K562 (cell line): ENCODE results near the gene VAT1L. TPM values are rescaled to one million over a fixed set of nuclear protein-coding genes. Genes with fewer than 3 reads are reported as not detected.

Experiments used
- ATAC-seq: fragments of 200-7000 bp; cut with Tn5 transposase; 3 replicates; pipeline ENCODE4 v1.9.1; 2020; ENCODE audit warnings: moderate library complexity
- BruUV-seq: library from RNA; stranded (reverse); fragments of 400-500 nt; replicated peaks from 2 replicates; lab custom pipeline; 2021; lab: Mats Ljungman, UMichigan
- CTCF ChIA-PET: fragments of 300-600 bp; formaldehyde crosslinking; extraction: SDS; loops from one replicate; lab custom pipeline; 2021; ENCODE audit warnings: low intra/inter-chr PET ratio; lab: Yijun Ruan, JAX
- POLR2A ChIA-PET: fragments of 300-600, 350-650 bp; sonication (Branson Sonifier 250); formaldehyde crosslinking; extraction: SDS; loops from one replicate; lab custom pipeline; 2021; ENCODE audit warnings: antibody characterized with exemption, inconsistent platforms; lab: Yijun Ruan, JAX
- DNase-seq, 4 experiments: peaks; one replicate each; pipeline versions ENCODE4 v3.0.0 to v3.0.0-alpha.2; 2011 to 2018; ENCODE audit warnings: low spot score in 3 of 4, mixed read lengths in 3 of 4; ENCODE audit errors: extremely low read depth in 1 of 4
- FAIRE-seq: peaks from 2 replicates; lab custom pipeline; 2011; peaks lifted over from hg19 to GRCh38; lab: Jason Lieb, UNC
- H2AFZ ChIP-seq: 2 replicates; pipeline ENCODE4 v1.6.0; 2011; ENCODE audit warnings: low read depth, low read length, control low read depth, inconsistent platforms
- H3K27ac ChIP-seq: fragments of 200-600 bp; 3 replicates; pipeline ENCODE4 v1.8.0; 2011; ENCODE audit warnings: low read depth, mild to moderate bottlenecking, control low read depth, inconsistent platforms, low read length, moderate library complexity, mixed read lengths; ENCODE audit errors: extremely low read depth
- H3K27me3 ChIP-seq, 2 experiments: fragments of 300-600 bp in 1 of 2; 2 replicates in 1 of 2; 3 replicates in 1 of 2; pipeline versions ENCODE4 v1.6.0 to v1.8.0; 2011; ENCODE audit warnings: inconsistent platforms in 2 of 2, low read length in 2 of 2, mild to moderate bottlenecking in 1 of 2, mixed read lengths in 1 of 2, moderate library complexity in 1 of 2; ENCODE audit not compliant: control insufficient read depth in 2 of 2, insufficient read depth in 2 of 2
- H3K36me3 ChIP-seq: fragments of 300-600 bp; 3 replicates; pipeline ENCODE4 v1.8.0; 2011; ENCODE audit warnings: mild to moderate bottlenecking, low read length, inconsistent platforms; ENCODE audit not compliant: control insufficient read depth, insufficient read depth
- H3K4me1 ChIP-seq, 2 experiments: fragments of 200-600 bp in 1 of 2; replicated peaks in 1 of 2; 2 replicates in 1 of 2; 3 replicates in 1 of 2; pipeline versions ENCODE4 v1.5.1 to v1.8.0; 2011; ENCODE audit warnings: inconsistent platforms in 2 of 2, low read length in 2 of 2, mild to moderate bottlenecking in 1 of 2, mixed read lengths in 1 of 2, moderate library complexity in 1 of 2; ENCODE audit not compliant: control insufficient read depth in 2 of 2, insufficient read depth in 2 of 2
- H3K4me2 ChIP-seq: 2 replicates; pipeline ENCODE4 v1.6.1; 2011; ENCODE audit warnings: low read length, control low read depth, inconsistent platforms, mixed read lengths; ENCODE audit not compliant: insufficient read depth
- H3K4me3 ChIP-seq: fragments of 200-600 bp; sonication (generic), shearing (Covaris generic); 2 replicates; pipeline ENCODE4 v1.5.1; 2016; ENCODE audit warnings: control low read depth, inconsistent platforms
- H3K79me2 ChIP-seq: fragments of 200-600 bp; 3 replicates; pipeline ENCODE4 v1.8.0; 2011; ENCODE audit warnings: low read length, inconsistent platforms; ENCODE audit not compliant: control insufficient read depth, insufficient read depth
- H3K9ac ChIP-seq, 2 experiments: 2 replicates each; pipeline versions ENCODE4 v1.6.0 to v1.6.1; 2011; ENCODE audit warnings: low read depth in 2 of 2, low read length in 2 of 2, control low read depth in 1 of 2, inconsistent platforms in 1 of 2, mild to moderate bottlenecking in 1 of 2, mixed read lengths in 1 of 2; ENCODE audit not compliant: insufficient read depth in 1 of 2
- H3K9me1 ChIP-seq: one replicate; pipeline ENCODE4 v1.6.0; 2011; ENCODE audit warnings: inconsistent platforms, mild to moderate bottlenecking, low read length, moderate library complexity; ENCODE audit not compliant: control insufficient read depth, insufficient read depth
- H3K9me3 ChIP-seq: replicated peaks from 2 replicates; pipeline ENCODE4 v1.5.1; 2011; ENCODE audit warnings: low read depth, low read length, inconsistent platforms; ENCODE audit not compliant: control insufficient read depth, insufficient read depth
- H4K20me1 ChIP-seq: replicated peaks from 2 replicates; pipeline ENCODE4 v1.6.1; 2011; ENCODE audit warnings: low read length, inconsistent platforms, mixed read lengths; ENCODE audit not compliant: control insufficient read depth, insufficient read depth
- ATF4 ChIP-seq: fragments of 450-650 bp; formaldehyde crosslinking; IDR thresholded peaks from 2 replicates; pipeline ENCODE4 v1.4.0; 2022; ENCODE audit warnings: mild to moderate bottlenecking, moderate library complexity
- BHLHE40 ChIP-seq: IDR thresholded peaks from 2 replicates; pipeline ENCODE4 v1.6.1; 2011; ENCODE audit warnings: low read length, improper control_type of control experiment
- E2F8 ChIP-seq: fragments of 450-650 bp; IDR thresholded peaks from 2 replicates; pipeline ENCODE4 v1.7.1; 2018; ENCODE audit warnings: mild to moderate bottlenecking, low read depth; ENCODE audit not compliant: partially characterized antibody
- EGR1 ChIP-seq: fragments of 450-650 bp; conservative IDR thresholded peaks from 2 replicates; pipeline ENCODE4 v1.6.1; 2017; ENCODE audit warnings: mild to moderate bottlenecking
- FOXJ2 ChIP-seq: fragments of 200-800 bp; sonication (Bioruptor generic); IDR thresholded peaks from 2 replicates; pipeline ENCODE4 v1.6.1; 2016; ENCODE audit warnings: missing genetic modification characterization, missing compliant biosample characterization
- HNRNPUL1 ChIP-seq: fragments of 200-400 bp; formaldehyde crosslinking; IDR thresholded peaks from 2 replicates; pipeline ENCODE4 v1.6.1; 2017; ENCODE audit warnings: low read length
- IRF2 ChIP-seq: sonication (generic); formaldehyde crosslinking; IDR thresholded peaks from 2 replicates; pipeline ENCODE4 v1.8.1; 2022; ENCODE audit warnings: mild to moderate bottlenecking, missing genetic modification reagents
- NFRKB ChIP-seq: fragments of 450-650 bp; IDR thresholded peaks from 2 replicates; pipeline ENCODE4 v1.6.1; 2016; ENCODE audit warnings: low read depth
- RUNX1 ChIP-seq: sonication (generic); IDR thresholded peaks from 2 replicates; pipeline ENCODE4 v1.6.1; 2016; ENCODE audit warnings: antibody characterized with exemption, low read depth
- SMAD2 ChIP-seq: fragments of 150-350 bp; IDR thresholded peaks from 2 replicates; pipeline ENCODE4 v1.6.1; 2014; ENCODE audit warnings: low read depth, mild to moderate bottlenecking, low read length
- TAL1 ChIP-seq: fragments of 450-650 bp; IDR thresholded peaks from 2 replicates; pipeline ENCODE4 v1.6.1; 2016; ENCODE audit warnings: mild to moderate bottlenecking
- VEZF1 ChIP-seq: fragments of 200-800 bp; sonication (Bioruptor generic); IDR thresholded peaks from 2 replicates; pipeline ENCODE4 v1.6.1; 2017; ENCODE audit warnings: missing genetic modification characterization, missing compliant biosample characterization
- ZNF431 ChIP-seq: sonication (generic); formaldehyde crosslinking; IDR thresholded peaks from 2 replicates; pipeline ENCODE4 v1.8.0; 2022; ENCODE audit warnings: mild to moderate bottlenecking, missing genetic modification reagents
- ZNF444 ChIP-seq: fragments of 250-450 bp; sonication (Bioruptor Pico); IDR thresholded peaks from 2 replicates; pipeline ENCODE4 v1.4.0; 2020; ENCODE audit warnings: mild to moderate bottlenecking, moderate library complexity
- WGBS: fragments of 100-300 bp; shearing (Covaris generic); methylation state at CpG from one replicate; pipeline ENCODE4 v1.1.6; 2016; ENCODE audit warnings: low coverage, mixed read lengths; ENCODE audit not compliant: insufficient coverage; ENCODE audit errors: missing lambda C conversion rate; 5-methylcytosine and 5-hydroxymethylcytosine counted together
- in situ Hi-C: fragments of 300-500 bp; cut with MboI; formaldehyde crosslinking; loops from 4 replicates; pipeline ENCODE4 v1.15.0; 2018; ENCODE audit warnings: inconsistent platforms, mixed read lengths
- intact Hi-C: fragments of 100-400 bp; cut with micrococcal nuclease; formaldehyde crosslinking; loops from 2 replicates; pipeline ENCODE4 v1.14.2; 2022
- polyA plus RNA-seq, 8 experiments: library from polyadenylated mRNA; depleted of rRNA in 4 of 8; stranded (reverse) in 5 of 8; unstranded in 3 of 8; fragments of >200 nt; fragmentation: Nextera tagmentation in 2 of 8; fragmentation: Illumina TruSeq in 1 of 8; extraction: Ambion mirVana in 2 of 8; extraction: Trizol in 1 of 8; gene quantifications; 2 replicates each; pipeline versions ENCODE4 v1.2.1 to v1.2.3, GENCODE V29; 2011 to 2014; ENCODE audit warnings: inconsistent platforms in 1 of 8, missing spikeins in 1 of 8
- total RNA-seq, 7 experiments: library from RNA; depleted of rRNA in 6 of 7; stranded (reverse); fragments of >200 nt in 6 of 7; fragmentation: Illumina TruSeq in 2 of 7; extraction: Trizol in 2 of 7; gene quantifications; 2 replicates each; pipeline versions ENCODE4 v1.2.1 to v1.2.3, GENCODE V29; 2011 to 2021; ENCODE audit warnings: low replicate concordance in 1 of 7
- TF ChIP-seq, protein P1 (sequence below): sonication (generic); formaldehyde crosslinking; IDR thresholded peaks from 2 replicates; pipeline ENCODE4 v1.8.0; 2022; ENCODE audit warnings: mild to moderate bottlenecking, missing genetic modification reagents

The VAT1L gene
- total and polyA plus RNA-seq, 9 of the 15 experiments (the other 6 are each of a cell fraction or from before 2014, with no cell fraction given): 0.01 TPM; not detected in 8

- no peaks in the 10 kb centered on the region for H3K9me3 ChIP-seq
- CTCF ChIA-PET: no interaction called here
- in situ Hi-C loops: no loop called here
- H3K27me3 ChIP-seq: peaks cover 0 to 7% of the 10 kb centered on the region in 2 experiments; a peak in 1 of 5 replicates
- H3K4me2 ChIP-seq: no peak overlapping the region
- POLR2A ChIA-PET: interaction anchor here (1.2 kb wide), 1 partner anchor 10 kb away, joined by 3 read pairs; no protein-coding TSS in a partner anchor
- H4K20me1 ChIP-seq: no peaks in the 10 kb centered on the region
- WGBS: 0% methylated on average over 2 of the region's 2 CpGs
- H3K36me3 ChIP-seq: no peaks in the 10 kb centered on the region
- no peaks in the 10 kb centered on the region for H3K79me2 ChIP-seq
- H3K9me1 ChIP-seq: no peaks in the 10 kb centered on the region
- H2AFZ ChIP-seq: no peak overlapping the region
- no peak for DNase-seq
- no peak overlapping the region for H3K4me3 ChIP-seq
- no TSS peak for BruUV-seq
- no peak overlapping the region for H3K9ac ChIP-seq
- no peak for FAIRE-seq
- intact Hi-C loops: no loop called here
- no peaks in the 10 kb centered on the region for H3K4me1 ChIP-seq
- H3K27ac ChIP-seq: no peak overlapping the region
- ATAC-seq: no peak
- TF ChIP-seq IRF2 (CRISPR knock-in tag): no peak
- TF ChIP-seq EGR1: no peak
- no peak for TF ChIP-seq RUNX1
- TF ChIP-seq HNRNPUL1: no peak
- TF ChIP-seq, protein P1, sequence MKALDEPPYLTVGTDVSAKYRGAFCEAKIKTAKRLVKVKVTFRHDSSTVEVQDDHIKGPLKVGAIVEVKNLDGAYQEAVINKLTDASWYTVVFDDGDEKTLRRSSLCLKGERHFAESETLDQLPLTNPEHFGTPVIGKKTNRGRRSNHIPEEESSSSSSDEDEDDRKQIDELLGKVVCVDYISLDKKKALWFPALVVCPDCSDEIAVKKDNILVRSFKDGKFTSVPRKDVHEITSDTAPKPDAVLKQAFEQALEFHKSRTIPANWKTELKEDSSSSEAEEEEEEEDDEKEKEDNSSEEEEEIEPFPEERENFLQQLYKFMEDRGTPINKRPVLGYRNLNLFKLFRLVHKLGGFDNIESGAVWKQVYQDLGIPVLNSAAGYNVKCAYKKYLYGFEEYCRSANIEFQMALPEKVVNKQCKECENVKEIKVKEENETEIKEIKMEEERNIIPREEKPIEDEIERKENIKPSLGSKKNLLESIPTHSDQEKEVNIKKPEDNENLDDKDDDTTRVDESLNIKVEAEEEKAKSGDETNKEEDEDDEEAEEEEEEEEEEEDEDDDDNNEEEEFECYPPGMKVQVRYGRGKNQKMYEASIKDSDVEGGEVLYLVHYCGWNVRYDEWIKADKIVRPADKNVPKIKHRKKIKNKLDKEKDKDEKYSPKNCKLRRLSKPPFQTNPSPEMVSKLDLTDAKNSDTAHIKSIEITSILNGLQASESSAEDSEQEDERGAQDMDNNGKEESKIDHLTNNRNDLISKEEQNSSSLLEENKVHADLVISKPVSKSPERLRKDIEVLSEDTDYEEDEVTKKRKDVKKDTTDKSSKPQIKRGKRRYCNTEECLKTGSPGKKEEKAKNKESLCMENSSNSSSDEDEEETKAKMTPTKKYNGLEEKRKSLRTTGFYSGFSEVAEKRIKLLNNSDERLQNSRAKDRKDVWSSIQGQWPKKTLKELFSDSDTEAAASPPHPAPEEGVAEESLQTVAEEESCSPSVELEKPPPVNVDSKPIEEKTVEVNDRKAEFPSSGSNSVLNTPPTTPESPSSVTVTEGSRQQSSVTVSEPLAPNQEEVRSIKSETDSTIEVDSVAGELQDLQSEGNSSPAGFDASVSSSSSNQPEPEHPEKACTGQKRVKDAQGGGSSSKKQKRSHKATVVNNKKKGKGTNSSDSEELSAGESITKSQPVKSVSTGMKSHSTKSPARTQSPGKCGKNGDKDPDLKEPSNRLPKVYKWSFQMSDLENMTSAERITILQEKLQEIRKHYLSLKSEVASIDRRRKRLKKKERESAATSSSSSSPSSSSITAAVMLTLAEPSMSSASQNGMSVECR: no peak
- no peak for TF ChIP-seq SMAD2
- no peak for TF ChIP-seq NFRKB
- TF ChIP-seq BHLHE40: no peak
- TF ChIP-seq FOXJ2: no peak
- no peak for TF ChIP-seq ZNF431
- no peak for TF ChIP-seq ZNF444 (CRISPR knock-in tag)
- TF ChIP-seq TAL1: no peak
- TF ChIP-seq E2F8: no peak
- no peak for TF ChIP-seq ATF4 (CRISPR knock-in tag)
- no peak for TF ChIP-seq VEZF1 (CRISPR knock-in tag)
Observed at GRCh38 chr16:77949445-77949844, 161.1 kb downstream of the VAT1L start.
